ENCODE measurements around the gene AP1S1. TPM values are rescaled to one million over a fixed set of nuclear protein-coding genes. Genes with fewer than 3 reads are reported as not detected.

AP1S1 gene
- total RNA-seq, 2 donors from 2014 or later = 11.9 to 33.0 TPM

DNA sequence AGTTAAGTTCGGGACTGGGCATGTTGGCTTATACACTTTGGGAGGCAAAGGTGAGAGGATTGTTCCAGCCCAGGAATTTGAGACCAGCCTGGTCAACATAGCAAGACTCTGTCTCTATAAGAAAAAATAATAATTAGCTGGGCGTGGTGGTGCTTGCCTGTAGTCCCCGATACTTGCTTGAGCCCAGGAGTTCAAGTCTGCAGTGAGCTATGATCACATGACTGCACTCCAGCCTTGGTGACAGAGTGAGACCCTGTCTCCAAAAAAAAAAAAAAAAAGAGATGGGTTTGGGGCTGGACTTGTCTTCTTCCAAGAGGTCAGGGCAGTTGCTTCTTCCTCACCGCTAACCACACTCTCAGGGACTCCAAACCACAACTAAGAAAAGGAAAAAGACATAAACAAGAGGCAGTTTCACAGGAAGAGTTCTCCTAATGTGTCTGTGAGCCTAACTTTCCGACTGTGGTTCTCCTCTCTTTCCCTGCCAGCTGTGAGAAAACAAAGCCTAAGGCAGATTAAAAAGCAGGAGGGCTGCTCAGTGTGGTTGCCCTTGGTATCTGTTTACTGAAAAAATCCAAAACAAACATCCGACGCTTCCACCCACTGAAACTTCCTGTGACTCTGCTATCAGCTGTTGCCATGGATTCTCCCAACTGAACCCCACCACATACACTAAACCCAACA lies 29.8 kb upstream of the AP1S1 start:
- no peak for ATAC-seq (ENCODE audit: insufficient number of reproducible peaks, low FRiP score, low read depth)
- peaks cover 48 to 91% of the 10 kb centered on the region in 2 donors for H3K4me1 ChIP-seq (ENCODE audit: control insufficient read depth in 1 of 2, low read depth in 2 of 2)
- no peaks in the 10 kb centered on the region for H3K9me3 ChIP-seq
- DNase-seq (ENCODE audit: low spot score) = no peak
- no peaks in the 10 kb centered on the region for H3K36me3 ChIP-seq
- peak overlapping the region; percentile 93 to 95 for H3K27ac ChIP-seq
- H3K27me3 ChIP-seq (replicated peaks; ENCODE audit: insufficient read depth) = no peaks in the 10 kb centered on the region
- no peak overlapping the region for H3K4me3 ChIP-seq
- TF ChIP-seq, protein P1, sequence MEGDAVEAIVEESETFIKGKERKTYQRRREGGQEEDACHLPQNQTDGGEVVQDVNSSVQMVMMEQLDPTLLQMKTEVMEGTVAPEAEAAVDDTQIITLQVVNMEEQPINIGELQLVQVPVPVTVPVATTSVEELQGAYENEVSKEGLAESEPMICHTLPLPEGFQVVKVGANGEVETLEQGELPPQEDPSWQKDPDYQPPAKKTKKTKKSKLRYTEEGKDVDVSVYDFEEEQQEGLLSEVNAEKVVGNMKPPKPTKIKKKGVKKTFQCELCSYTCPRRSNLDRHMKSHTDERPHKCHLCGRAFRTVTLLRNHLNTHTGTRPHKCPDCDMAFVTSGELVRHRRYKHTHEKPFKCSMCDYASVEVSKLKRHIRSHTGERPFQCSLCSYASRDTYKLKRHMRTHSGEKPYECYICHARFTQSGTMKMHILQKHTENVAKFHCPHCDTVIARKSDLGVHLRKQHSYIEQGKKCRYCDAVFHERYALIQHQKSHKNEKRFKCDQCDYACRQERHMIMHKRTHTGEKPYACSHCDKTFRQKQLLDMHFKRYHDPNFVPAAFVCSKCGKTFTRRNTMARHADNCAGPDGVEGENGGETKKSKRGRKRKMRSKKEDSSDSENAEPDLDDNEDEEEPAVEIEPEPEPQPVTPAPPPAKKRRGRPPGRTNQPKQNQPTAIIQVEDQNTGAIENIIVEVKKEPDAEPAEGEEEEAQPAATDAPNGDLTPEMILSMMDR (IDR thresholded peaks at IDR 0.05) = no peak

DNA sequence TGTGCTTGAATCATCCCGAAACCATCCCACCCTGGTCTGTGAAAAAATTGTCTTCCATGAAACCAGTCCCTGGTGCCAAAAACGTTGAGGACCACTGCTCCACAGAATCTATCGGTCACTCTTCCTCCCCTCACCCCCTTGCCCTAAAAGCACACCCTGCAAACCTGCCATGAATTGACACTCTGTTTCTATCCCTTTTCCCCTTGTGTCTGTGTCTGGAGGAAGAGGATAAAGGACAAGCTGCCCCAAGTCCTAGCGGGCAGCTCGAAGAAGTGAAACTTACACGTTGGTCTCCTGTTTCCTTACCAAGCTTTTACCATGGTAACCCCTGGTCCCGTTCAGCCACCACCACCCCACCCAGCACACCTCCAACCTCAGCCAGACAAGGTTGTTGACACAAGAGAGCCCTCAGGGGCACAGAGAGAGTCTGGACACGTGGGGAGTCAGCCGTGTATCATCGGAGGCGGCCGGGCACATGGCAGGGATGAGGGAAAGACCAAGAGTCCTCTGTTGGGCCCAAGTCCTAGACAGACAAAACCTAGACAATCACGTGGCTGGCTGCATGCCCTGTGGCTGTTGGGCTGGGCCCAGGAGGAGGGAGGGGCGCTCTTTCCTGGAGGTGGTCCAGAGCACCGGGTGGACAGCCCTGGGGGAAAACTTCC lies 28.2 kb upstream of the AP1S1 start:
- no peak for DNase-seq (ENCODE audit: low spot score)
- TF ChIP-seq, protein P1 (IDR thresholded peaks at IDR 0.05) = no peak
- Histone ChIP-seq H3K4me1 (ENCODE audit: control insufficient read depth in 1 of 2, low read depth in 2 of 2) (peaks cover 39 to 90% of the 10 kb centered on the region in 2 donors), H3K4me3 (peak overlapping the region; percentile 74), H3K9me3 (no peaks in the 10 kb centered on the region), H3K27me3 (replicated peaks; ENCODE audit: insufficient read depth) (no peaks in the 10 kb centered on the region), H3K36me3 (peaks cover 10% of the 10 kb centered on the region), H3K27ac (peak overlapping the region; percentile 93 to 95)
- ATAC-seq (ENCODE audit: insufficient number of reproducible peaks, low FRiP score, low read depth) = no peak

GRCh38 chr7:101126651-101127459 lies 27.4 kb upstream of the AP1S1 start, which contains the start of gene SERPINE1:
TSS of gene SERPINE1 (plus strand) at chr7:101127104. CDS start at chr7:101128394, 1,290 bp downstream.
- TF ChIP-seq, protein P1 (IDR thresholded peaks at IDR 0.05) = no peak
- ATAC-seq (ENCODE audit: insufficient number of reproducible peaks, low FRiP score, low read depth) (peak; percentile 49), DNase-seq (ENCODE audit: low spot score) (peak; percentile 97)
- H3K36me3 ChIP-seq = peaks cover 15% of the 10 kb centered on the region
- H3K4me1 ChIP-seq (ENCODE audit: control insufficient read depth in 1 of 2, low read depth in 2 of 2) = peaks cover 34 to 92% of the 10 kb centered on the region in 2 donors
- no peaks in the 10 kb centered on the region for H3K27me3 ChIP-seq (replicated peaks; ENCODE audit: insufficient read depth)
- H3K27ac ChIP-seq = peak within 1 kb of the TSS; percentile 93 to 95
- no peaks in the 10 kb centered on the region for H3K9me3 ChIP-seq
- H3K4me3 ChIP-seq = peak within 1 kb of the TSS; percentile 74

DNA sequence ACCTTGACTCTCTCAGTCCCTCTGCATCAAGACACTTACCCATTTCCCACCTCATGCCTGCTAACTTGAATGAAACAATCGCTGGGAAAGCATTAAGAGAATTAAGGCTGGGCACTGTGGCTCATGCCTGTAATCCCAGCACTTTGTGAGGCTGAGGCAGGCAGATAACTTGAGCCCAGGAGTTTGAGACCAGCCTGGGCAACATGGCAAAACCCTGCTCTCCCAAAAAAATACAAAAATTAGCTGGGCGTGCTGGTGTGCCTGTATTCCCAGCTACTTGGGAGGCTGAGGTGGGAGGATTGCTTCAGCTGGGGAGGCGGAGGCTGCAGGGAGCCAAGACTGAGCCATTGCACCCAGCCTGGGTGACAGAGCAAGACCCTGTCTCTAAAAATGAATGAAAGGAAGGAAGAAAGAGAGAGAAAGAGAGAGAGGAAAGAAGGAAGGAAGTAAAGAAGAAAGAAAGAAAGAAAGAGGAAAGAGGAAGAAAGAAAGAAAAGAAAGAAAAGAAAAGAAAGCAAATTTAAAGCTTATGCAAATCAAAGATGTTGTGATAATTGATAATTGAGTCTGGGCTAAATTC lies 26.7 kb upstream of the AP1S1 start:
- Histone ChIP-seq H3K4me3 (peak overlapping the region; percentile 74), H3K4me1 (ENCODE audit: control insufficient read depth in 1 of 2, low read depth in 2 of 2) (peaks cover 33 to 95% of the 10 kb centered on the region in 2 donors), H3K27me3 (replicated peaks; ENCODE audit: insufficient read depth) (no peaks in the 10 kb centered on the region), H3K9me3 (no peaks in the 10 kb centered on the region), H3K36me3 (peaks cover 22% of the 10 kb centered on the region), H3K27ac (peak overlapping the region; percentile 93 to 95)
- DNase-seq (ENCODE audit: low spot score) (no peak), ATAC-seq (ENCODE audit: insufficient number of reproducible peaks, low FRiP score, low read depth) (no peak)
- TF ChIP-seq, protein P1 (IDR thresholded peaks at IDR 0.05) = no peak
